ENCODE data around the gene ALX4. TPM values are rescaled to one million over a fixed set of nuclear protein-coding genes. Genes with fewer than 3 reads are reported as not detected.

ALX4 gene
- total RNA-seq: not detected
- not detected for polyA plus RNA-seq

- Mint-ChIP-seq H3K27me3 (peaks cover 60 to 69% of the 10 kb centered on the region in 2 donors), H3K27ac (no peak within 1 kb of the TSS), H3K9me3 (peaks cover 0 to 9% (median under 1%) of the 10 kb centered on the region in 8 donors), H3K4me3 (peak within 1 kb of the TSS; percentile 61 to 84 (median 70)), H3K36me3 (no peaks in the 10 kb centered on the region), H3K4me1 (peaks cover 14 to 36% (median 21%) of the 10 kb centered on the region in 4 donors)
- H3K4me3 ChIP-seq (ENCODE audit: low read length in 2 of 2): peak within 1 kb of the TSS in 1 of 2 donors; percentile 19
- ChIA-PET POLR2A (ENCODE audit: partially characterized antibody) (no interaction called here), CTCF (ENCODE audit: partially characterized antibody) (no interaction called here)
- DNase-seq: peak in 1 of 5 donors; percentile 14
- H3K9me3 ChIP-seq (ENCODE audit: control insufficient read depth in 1 of 2, low read length in 2 of 2): no peaks in the 10 kb centered on the region
- no peak within 1 kb of the TSS for H3K27ac ChIP-seq (ENCODE audit: low read depth, low read length)
- H3K27me3 ChIP-seq (ENCODE audit: insufficient read depth, low read length): peaks cover 62% of the 10 kb centered on the region
- no peaks in the 10 kb centered on the region for H3K36me3 ChIP-seq (ENCODE audit: insufficient read depth, low read length)
- intact Hi-C loops (cut with micrococcal nuclease): no loop called here
- H3K4me1 ChIP-seq (ENCODE audit: insufficient read depth, low read length): peaks cover 16% of the 10 kb centered on the region
Observed at GRCh38 chr11:44309478-44310205, at the start of gene ALX4. TSS of gene ALX4 (minus strand) at chr11:44310139. CDS start at chr11:44310062, 77 bp downstream.

- H3K27ac ChIP-seq (ENCODE audit: low read depth, low read length): no peak overlapping the region
- Mint-ChIP-seq H3K27me3 (peaks cover 11 to 23% of the 10 kb centered on the region in 2 donors), H3K36me3 (no peaks in the 10 kb centered on the region), H3K9me3 (peaks cover 0 to 8% (median 0%) of the 10 kb centered on the region in 8 donors), H3K27ac (no peak overlapping the region), H3K4me3 (no peak overlapping the region), H3K4me1 (no peaks in the 10 kb centered on the region)
- no peaks in the 10 kb centered on the region for H3K4me1 ChIP-seq (ENCODE audit: insufficient read depth, low read length)
- intact Hi-C loops (cut with micrococcal nuclease): no loop called here
- DNase-seq: no peak
- no peaks in the 10 kb centered on the region for H3K27me3 ChIP-seq (ENCODE audit: insufficient read depth, low read length)
- H3K9me3 ChIP-seq (ENCODE audit: control insufficient read depth in 1 of 2, low read length in 2 of 2): no peaks in the 10 kb centered on the region
- no peak overlapping the region for H3K4me3 ChIP-seq (ENCODE audit: low read length in 2 of 2)
- ChIA-PET CTCF (ENCODE audit: partially characterized antibody) (no interaction called here), POLR2A (ENCODE audit: partially characterized antibody) (no interaction called here)
- no peaks in the 10 kb centered on the region for H3K36me3 ChIP-seq (ENCODE audit: insufficient read depth, low read length)
Observed at GRCh38 chr11:44359162-44359561, 49.2 kb upstream of the ALX4 start.

GRCh38 chr11:44358713-44359112, 48.8 kb upstream of the ALX4 start:
- H3K27ac Mint-ChIP-seq: no peak overlapping the region
- Histone ChIP-seq H3K27ac (ENCODE audit: low read depth, low read length) (no peak overlapping the region), H3K4me1 (ENCODE audit: insufficient read depth, low read length) (no peaks in the 10 kb centered on the region), H3K27me3 (ENCODE audit: insufficient read depth, low read length) (no peaks in the 10 kb centered on the region), H3K4me3 (ENCODE audit: low read length in 2 of 2) (no peak overlapping the region), H3K36me3 (ENCODE audit: insufficient read depth, low read length) (no peaks in the 10 kb centered on the region), H3K9me3 (ENCODE audit: control insufficient read depth in 1 of 2, low read length in 2 of 2) (no peaks in the 10 kb centered on the region)
- CTCF ChIA-PET (ENCODE audit: partially characterized antibody): no interaction called here
- peaks cover 0 to 4% (median 0%) of the 10 kb centered on the region in 8 donors for H3K9me3 Mint-ChIP-seq
- no peaks in the 10 kb centered on the region for H3K4me1 Mint-ChIP-seq
- H3K27me3 Mint-ChIP-seq: peaks cover 11 to 20% of the 10 kb centered on the region in 2 donors
- no peak for DNase-seq
- H3K36me3 Mint-ChIP-seq: no peaks in the 10 kb centered on the region
- intact Hi-C loops (cut with micrococcal nuclease): no loop called here
- no peak overlapping the region for H3K4me3 Mint-ChIP-seq
- POLR2A ChIA-PET (ENCODE audit: partially characterized antibody): no interaction called here

GRCh38 chr11:44357711-44358110, 47.8 kb upstream of the ALX4 start:
- peaks cover 9 to 18% of the 10 kb centered on the region in 2 donors for H3K27me3 Mint-ChIP-seq
- CTCF ChIA-PET (ENCODE audit: partially characterized antibody): no interaction called here

GRCh38 chr11:44356351-44356750, 46.4 kb upstream of the ALX4 start:
- Mint-ChIP-seq H3K36me3 (no peaks in the 10 kb centered on the region), H3K4me3 (no peak overlapping the region), H3K27ac (no peak overlapping the region), H3K27me3 (peaks cover 8 to 21% of the 10 kb centered on the region in 2 donors), H3K4me1 (no peaks in the 10 kb centered on the region), H3K9me3 (no peaks in the 10 kb centered on the region)
- H3K27ac ChIP-seq (ENCODE audit: low read depth, low read length): no peak overlapping the region
- ChIA-PET CTCF (ENCODE audit: partially characterized antibody) (no interaction called here), POLR2A (ENCODE audit: partially characterized antibody) (no interaction called here)
- H3K4me3 ChIP-seq (ENCODE audit: low read length in 2 of 2): no peak overlapping the region
- no peaks in the 10 kb centered on the region for H3K27me3 ChIP-seq (ENCODE audit: insufficient read depth, low read length)
- H3K36me3 ChIP-seq (ENCODE audit: insufficient read depth, low read length): no peaks in the 10 kb centered on the region
- no peak for DNase-seq
- intact Hi-C loops (cut with micrococcal nuclease): no loop called here
- no peaks in the 10 kb centered on the region for H3K4me1 ChIP-seq (ENCODE audit: insufficient read depth, low read length)
- no peaks in the 10 kb centered on the region for H3K9me3 ChIP-seq (ENCODE audit: control insufficient read depth in 1 of 2, low read length in 2 of 2)

More at GRCh38 chr11:44357711-44358110, 47.8 kb upstream of the ALX4 start:
- H3K4me3 Mint-ChIP-seq: no peak overlapping the region
- no peaks in the 10 kb centered on the region for H3K9me3 Mint-ChIP-seq
- DNase-seq: no peak
- Histone ChIP-seq H3K4me1 (ENCODE audit: insufficient read depth, low read length) (no peaks in the 10 kb centered on the region), H3K36me3 (ENCODE audit: insufficient read depth, low read length) (no peaks in the 10 kb centered on the region), H3K27me3 (ENCODE audit: insufficient read depth, low read length) (no peaks in the 10 kb centered on the region), H3K4me3 (ENCODE audit: low read length in 2 of 2) (no peak overlapping the region), H3K27ac (ENCODE audit: low read depth, low read length) (no peak overlapping the region), H3K9me3 (ENCODE audit: control insufficient read depth in 1 of 2, low read length in 2 of 2) (no peaks in the 10 kb centered on the region)
- H3K36me3 Mint-ChIP-seq: no peaks in the 10 kb centered on the region
- POLR2A ChIA-PET (ENCODE audit: partially characterized antibody): no interaction called here
- no peaks in the 10 kb centered on the region for H3K4me1 Mint-ChIP-seq
- H3K27ac Mint-ChIP-seq: no peak overlapping the region
- intact Hi-C loops (cut with micrococcal nuclease): no loop called here

GRCh38 chr11:44351898-44352498, 42.1 kb upstream of the ALX4 start:
- DNase-seq: no peak
- Mint-ChIP-seq H3K9me3 (peaks cover 0 to 2% (median 0%) of the 10 kb centered on the region in 8 donors), H3K36me3 (no peaks in the 10 kb centered on the region), H3K27ac (no peak overlapping the region), H3K27me3 (peaks cover 18 to 37% of the 10 kb centered on the region in 2 donors), H3K4me1 (no peaks in the 10 kb centered on the region), H3K4me3 (no peak overlapping the region)
- H3K4me3 ChIP-seq (ENCODE audit: low read length in 2 of 2): no peak overlapping the region
- H3K9me3 ChIP-seq (ENCODE audit: control insufficient read depth in 1 of 2, low read length in 2 of 2): no peaks in the 10 kb centered on the region
- H3K4me1 ChIP-seq (ENCODE audit: insufficient read depth, low read length): no peaks in the 10 kb centered on the region
- intact Hi-C loops (cut with micrococcal nuclease): no loop called here
- POLR2A ChIA-PET (ENCODE audit: partially characterized antibody): no interaction called here
- H3K36me3 ChIP-seq (ENCODE audit: insufficient read depth, low read length): no peaks in the 10 kb centered on the region
- H3K27me3 ChIP-seq (ENCODE audit: insufficient read depth, low read length): no peaks in the 10 kb centered on the region
- H3K27ac ChIP-seq (ENCODE audit: low read depth, low read length): no peak overlapping the region
- CTCF ChIA-PET (ENCODE audit: partially characterized antibody): no interaction called here

- intact Hi-C loops (cut with micrococcal nuclease): no loop called here
- Histone ChIP-seq H3K4me1 (ENCODE audit: insufficient read depth, low read length) (no peaks in the 10 kb centered on the region), H3K36me3 (ENCODE audit: insufficient read depth, low read length) (no peaks in the 10 kb centered on the region), H3K4me3 (ENCODE audit: low read length in 2 of 2) (no peak overlapping the region), H3K27ac (ENCODE audit: low read depth, low read length) (no peak overlapping the region), H3K9me3 (ENCODE audit: control insufficient read depth in 1 of 2, low read length in 2 of 2) (no peaks in the 10 kb centered on the region), H3K27me3 (ENCODE audit: insufficient read depth, low read length) (no peaks in the 10 kb centered on the region)
- ChIA-PET CTCF (ENCODE audit: partially characterized antibody) (no interaction called here), POLR2A (ENCODE audit: partially characterized antibody) (no interaction called here)
- H3K9me3 Mint-ChIP-seq: peaks cover 0 to 2% (median 0%) of the 10 kb centered on the region in 8 donors
- H3K4me3 Mint-ChIP-seq: no peak overlapping the region
- H3K27me3 Mint-ChIP-seq: peaks cover 18 to 38% of the 10 kb centered on the region in 2 donors
- no peak overlapping the region for H3K27ac Mint-ChIP-seq
- H3K36me3 Mint-ChIP-seq: no peaks in the 10 kb centered on the region
- DNase-seq: no peak
- H3K4me1 Mint-ChIP-seq: no peaks in the 10 kb centered on the region
Observed at GRCh38 chr11:44351006-44351660, 41.2 kb upstream of the ALX4 start.

Measured in CD4-positive, alpha-beta memory T cell (primary cell).